Activated T-helper 17 cell treated with anti-CD3 and anti-CD28 coated beads, Interleukin-2, amount 50 U/mL, for 72 hours (primary cell): ENCODE data around the gene F7. TPM values are rescaled to one million over a fixed set of nuclear protein-coding genes. Genes with fewer than 3 reads are reported as not detected.
A peak's percentile ranks its signal among the peaks of the same experiment; 100 is the strongest.

Source experiments
- ATAC-seq: fragments of 150-1000 bp; cut with Tn5 transposase; replicated peaks from 2 replicates; pipeline ENCODE4 v1.10.0; 2021; ENCODE audit warnings: mild to moderate bottlenecking, moderate library complexity
- H3K27ac Mint-ChIP-seq: one replicate; pipeline ENCODE4 v1.8.0; 2022; ENCODE audit warnings: mixed read lengths
- H3K27me3 Mint-ChIP-seq: one replicate; pipeline ENCODE4 v1.8.0; 2022; ENCODE audit warnings: mixed read lengths
- H3K36me3 Mint-ChIP-seq: one replicate; pipeline ENCODE4 v1.8.0; 2022; ENCODE audit warnings: low read depth, mild to moderate bottlenecking, mixed read lengths
- H3K4me1 Mint-ChIP-seq: one replicate; pipeline ENCODE4 v1.8.0; 2022; ENCODE audit warnings: mixed read lengths
- H3K4me3 Mint-ChIP-seq: one replicate; pipeline ENCODE4 v1.8.0; 2022; ENCODE audit warnings: mild to moderate bottlenecking, mixed read lengths
- H3K9me3 Mint-ChIP-seq: one replicate; pipeline ENCODE4 v1.8.0; 2022; ENCODE audit warnings: mixed read lengths
- total RNA-seq, 2 donors: library from RNA; stranded (reverse); gene quantifications; one replicate each; pipeline ENCODE4 v1.2.3, GENCODE V29; 2022

F7 gene
- total RNA-seq, 2 donors from 2014 or later: 0.40 TPM; not detected in 1

- peaks cover 7% of the 10 kb centered on the region for H3K27me3 Mint-ChIP-seq
- H3K27ac Mint-ChIP-seq: no peak overlapping the region
- no peak for ATAC-seq
- peaks cover 17% of the 10 kb centered on the region for H3K4me1 Mint-ChIP-seq
- no peaks in the 10 kb centered on the region for H3K9me3 Mint-ChIP-seq
- H3K36me3 Mint-ChIP-seq: peaks cover 22% of the 10 kb centered on the region
- no peak overlapping the region for H3K4me3 Mint-ChIP-seq
Measured at GRCh38 chr13:113149711-113150549, 44.3 kb downstream of the F7 start.

DNA sequence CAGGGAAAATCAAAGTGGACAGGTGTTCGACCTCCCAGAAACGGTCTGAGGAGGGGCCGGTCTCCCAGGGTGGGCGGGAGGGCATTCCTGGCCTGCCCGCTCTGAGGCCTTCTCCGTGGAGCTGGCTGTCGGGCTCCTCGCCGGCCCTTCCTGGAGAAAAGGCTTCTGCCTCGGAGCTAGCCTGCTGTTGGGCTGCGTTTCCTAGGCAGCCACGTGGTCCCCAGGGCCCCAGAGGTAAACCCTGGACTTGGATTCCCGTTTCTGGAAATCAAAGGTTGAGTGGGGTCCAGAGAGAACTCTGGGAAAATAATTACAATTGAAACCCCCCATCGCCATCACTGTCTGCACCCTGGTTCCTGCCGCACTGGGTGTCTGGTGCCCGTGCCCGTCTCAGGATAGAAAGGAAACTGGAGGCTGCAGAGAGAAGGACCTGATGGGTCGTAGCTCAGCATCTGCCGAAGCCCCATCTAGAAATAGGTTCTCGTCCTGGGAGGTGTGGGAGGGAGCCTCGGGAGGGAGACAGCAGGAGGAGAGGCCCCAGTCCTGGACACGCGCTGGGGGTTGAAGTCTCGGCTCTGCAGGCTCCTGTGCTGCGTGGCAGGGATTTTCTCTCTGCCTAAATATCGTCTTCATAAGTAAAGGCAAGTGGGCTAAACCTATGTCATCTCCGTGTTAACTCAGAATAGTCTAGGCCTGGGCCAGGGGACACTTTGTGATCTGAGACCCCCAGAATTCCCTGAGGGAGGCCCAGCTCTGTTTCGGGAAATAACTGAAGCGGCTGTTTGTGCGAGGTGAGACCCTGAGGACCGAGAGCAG is 45.2 kb downstream of the F7 start:
- Mint-ChIP-seq H3K36me3 (peaks cover 19% of the 10 kb centered on the region), H3K4me3 (peak overlapping the region; percentile 94), H3K4me1 (peaks cover 14% of the 10 kb centered on the region), H3K27me3 (peaks cover 7% of the 10 kb centered on the region), H3K27ac (peak overlapping the region; percentile 55), H3K9me3 (peaks cover 5% of the 10 kb centered on the region)
- ATAC-seq: no peak

DNA sequence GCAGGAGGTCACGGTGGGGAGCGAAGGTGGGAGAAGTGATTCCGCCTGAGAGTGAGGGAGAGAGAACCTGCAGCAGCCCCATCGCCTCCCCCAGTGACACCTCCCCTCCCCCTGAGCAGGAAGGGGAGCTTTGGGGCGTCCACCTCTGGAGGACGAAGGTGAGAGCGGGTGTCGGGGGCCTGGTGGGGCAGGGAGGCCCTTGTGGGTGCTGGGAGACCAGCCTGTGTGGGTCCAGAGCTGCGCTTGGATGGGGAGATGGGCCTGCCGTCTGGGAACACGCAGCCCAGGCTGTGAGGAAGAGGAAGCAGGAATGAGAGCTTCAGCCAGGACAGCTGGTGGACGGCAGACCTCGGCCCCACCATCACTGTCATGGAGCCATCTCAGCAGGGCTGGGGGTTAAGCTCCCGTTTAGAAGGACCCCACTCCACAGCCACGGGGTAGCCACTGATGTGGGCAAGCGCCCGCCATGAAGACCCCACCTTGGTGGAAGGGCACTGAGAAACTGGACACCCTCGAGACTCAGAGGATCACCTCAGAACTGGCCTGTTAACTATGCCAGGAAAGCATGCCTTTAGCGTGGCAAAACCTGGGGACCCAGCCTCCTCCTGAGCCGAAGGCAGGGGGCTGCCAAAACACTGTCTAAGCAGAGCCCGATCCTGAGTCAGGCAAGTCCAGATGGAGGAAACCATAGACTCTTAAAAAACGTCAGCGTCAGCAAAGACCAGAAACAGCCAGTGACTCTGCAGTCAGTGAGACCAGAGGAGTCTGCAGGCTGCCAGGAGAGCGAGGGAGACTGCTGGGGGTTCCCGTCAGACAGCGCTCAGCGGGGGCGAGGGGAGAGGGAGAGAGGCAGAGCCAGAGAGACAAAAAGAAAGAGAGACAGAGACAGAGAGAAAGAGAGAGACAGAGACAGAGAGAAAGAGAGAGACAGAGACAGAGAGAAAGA is 46.4 kb downstream of the F7 start:
- peaks cover 6% of the 10 kb centered on the region for H3K9me3 Mint-ChIP-seq
- H3K4me3 Mint-ChIP-seq: peak overlapping the region; percentile 94
- peaks cover 10% of the 10 kb centered on the region for H3K4me1 Mint-ChIP-seq
- peaks cover 7% of the 10 kb centered on the region for H3K27me3 Mint-ChIP-seq
- ATAC-seq: peak; percentile 83
- H3K36me3 Mint-ChIP-seq: peaks cover 16% of the 10 kb centered on the region
- H3K27ac Mint-ChIP-seq: peak overlapping the region; percentile 94

GRCh38 chr13:113152691-113152983 is 47.0 kb downstream of the F7 start:
- H3K27ac Mint-ChIP-seq: peak overlapping the region; percentile 94
- H3K4me3 Mint-ChIP-seq: peak overlapping the region; percentile 94
- peaks cover 16% of the 10 kb centered on the region for H3K36me3 Mint-ChIP-seq
- peaks cover 6% of the 10 kb centered on the region for H3K9me3 Mint-ChIP-seq
- no peak for ATAC-seq
- H3K4me1 Mint-ChIP-seq: peaks cover 10% of the 10 kb centered on the region
- peaks cover 7% of the 10 kb centered on the region for H3K27me3 Mint-ChIP-seq

DNA sequence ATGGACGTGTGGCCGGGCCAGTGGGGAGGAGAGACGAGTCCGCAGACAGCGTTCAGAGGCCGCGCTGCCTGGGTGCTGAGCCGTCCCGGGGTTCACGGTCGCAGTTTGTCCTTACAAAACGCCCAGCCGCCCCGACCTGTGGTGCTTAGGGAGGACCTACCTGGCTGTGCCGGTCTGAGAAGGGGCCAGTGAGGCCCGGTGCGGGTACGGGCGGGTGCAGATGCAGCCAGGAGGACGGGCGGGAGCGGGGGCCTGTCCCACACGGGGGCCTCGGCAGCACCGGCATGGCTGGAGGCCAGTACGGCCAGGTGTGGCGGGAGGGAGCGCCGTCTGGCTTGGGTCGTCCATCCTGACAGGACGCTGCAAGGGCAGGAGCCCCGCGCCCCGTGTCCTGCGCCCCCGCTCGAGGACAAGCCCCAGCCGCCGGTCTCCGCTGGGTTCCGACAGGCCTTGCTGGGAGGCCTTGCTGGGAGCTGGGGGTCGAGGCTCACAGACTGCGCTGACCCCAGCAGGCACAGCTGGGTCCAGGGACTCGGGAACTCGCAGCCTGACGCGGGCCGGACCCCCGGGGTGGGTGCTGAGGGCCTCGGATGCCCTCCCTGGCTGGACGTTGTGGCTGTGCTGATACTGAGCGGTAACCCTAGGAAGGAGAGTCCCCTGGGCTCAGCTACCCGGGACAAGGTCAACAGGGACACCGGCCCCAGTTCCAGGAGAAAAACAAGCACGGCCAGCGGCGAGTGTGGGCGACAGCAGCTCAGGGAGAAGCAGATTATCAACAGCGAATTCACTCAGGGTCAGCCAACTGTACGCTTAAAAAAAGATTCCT is 47.6 kb downstream of the F7 start:
- Mint-ChIP-seq H3K4me1 (peaks cover 10% of the 10 kb centered on the region), H3K9me3 (peaks cover 6% of the 10 kb centered on the region), H3K36me3 (peaks cover 16% of the 10 kb centered on the region), H3K27me3 (peaks cover 7% of the 10 kb centered on the region), H3K4me3 (peak overlapping the region; percentile 94), H3K27ac (peak overlapping the region; percentile 94)
- ATAC-seq: peak; percentile 38

GRCh38 chr13:113153810-113154748 is 48.5 kb downstream of the F7 start:
- H3K27ac Mint-ChIP-seq: peak overlapping the region; percentile 51
- peaks cover 7% of the 10 kb centered on the region for H3K27me3 Mint-ChIP-seq
- peak overlapping the region; percentile 94 for H3K4me3 Mint-ChIP-seq
- ATAC-seq: peak; percentile 61
- peaks cover 10% of the 10 kb centered on the region for H3K4me1 Mint-ChIP-seq
- H3K9me3 Mint-ChIP-seq: peaks cover 6% of the 10 kb centered on the region
- H3K36me3 Mint-ChIP-seq: peaks cover 16% of the 10 kb centered on the region

GRCh38 chr13:113155201-113155600 is 49.6 kb downstream of the F7 start:
- Mint-ChIP-seq H3K4me1 (peaks cover 10% of the 10 kb centered on the region), H3K4me3 (peak overlapping the region; percentile 32), H3K9me3 (peaks cover 6% of the 10 kb centered on the region), H3K27me3 (peaks cover 7% of the 10 kb centered on the region), H3K36me3 (peaks cover 16% of the 10 kb centered on the region), H3K27ac (peak overlapping the region; percentile 51)
- ATAC-seq: no peak

DNA sequence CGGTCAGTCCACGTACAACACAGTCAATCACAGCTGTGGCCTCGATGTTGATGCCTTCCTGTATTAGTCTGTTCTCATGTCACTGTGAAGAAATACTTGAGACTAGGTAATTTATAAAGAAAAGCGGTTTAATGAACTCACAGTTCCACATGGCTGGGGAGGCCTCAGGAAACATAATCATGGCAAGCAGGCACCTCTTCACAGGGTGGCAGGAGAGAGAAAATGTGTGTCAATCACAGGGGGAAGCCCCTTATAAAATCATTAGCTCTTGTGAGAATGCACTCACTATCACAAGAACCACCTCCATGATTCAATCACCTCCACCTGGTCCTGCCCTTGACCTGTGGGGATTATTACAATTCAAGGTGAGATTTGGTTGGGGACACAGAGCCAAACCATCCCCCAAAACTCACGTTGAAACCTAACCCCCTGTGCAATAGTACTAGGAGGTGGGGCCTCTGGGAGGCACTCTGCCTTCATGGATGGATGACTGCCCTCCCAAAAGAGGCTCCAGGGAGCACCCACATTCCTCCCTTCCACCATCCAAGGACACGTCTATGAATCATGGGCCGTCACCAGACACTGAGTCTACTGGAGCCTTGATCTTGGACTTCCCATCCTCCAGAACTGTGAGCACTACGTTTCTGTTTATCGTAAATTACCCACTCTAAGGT is 50.5 kb downstream of the F7 start:
- no peak overlapping the region for H3K27ac Mint-ChIP-seq

DNA sequence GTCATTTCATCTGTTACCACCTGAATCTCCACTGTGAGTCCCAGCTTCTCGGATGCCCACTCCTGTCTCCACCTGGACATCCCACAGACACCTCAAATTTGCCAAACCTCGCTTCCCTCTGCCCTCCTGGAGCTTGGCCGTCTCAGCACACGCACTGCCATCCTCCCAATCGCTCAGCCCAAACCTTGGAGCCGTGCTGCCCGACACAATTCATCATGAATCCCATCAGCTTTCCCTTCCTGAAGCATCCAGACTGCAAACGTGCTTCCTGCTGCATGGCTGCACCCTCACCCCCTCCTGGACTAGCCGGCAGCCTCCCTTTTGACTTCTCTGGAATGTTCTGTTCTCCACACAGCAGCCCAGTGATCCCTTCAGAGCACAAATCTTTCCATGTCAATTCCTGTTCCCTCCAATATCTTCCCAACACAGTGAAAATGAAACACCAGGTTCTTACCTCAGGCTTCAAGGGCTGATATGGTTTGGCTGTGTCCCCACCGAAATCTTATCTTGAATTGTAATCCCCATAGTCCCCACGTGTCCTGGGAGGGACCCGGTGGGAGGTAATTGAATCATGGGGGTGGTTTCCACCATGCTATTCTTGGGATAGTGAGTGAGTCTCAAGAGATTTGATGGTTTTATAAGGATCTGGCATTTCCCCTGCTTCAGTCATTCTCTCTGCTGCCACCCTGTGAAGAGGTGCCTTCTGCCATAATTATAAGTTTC is 51.8 kb downstream of the F7 start:
- H3K36me3 Mint-ChIP-seq: peaks cover 13% of the 10 kb centered on the region
- no peak for ATAC-seq

More for the DNA sequence above, 50.5 kb downstream of the F7 start:
- no peak for ATAC-seq
- Mint-ChIP-seq H3K9me3 (peaks cover 6% of the 10 kb centered on the region), H3K36me3 (peaks cover 16% of the 10 kb centered on the region), H3K27me3 (peaks cover 7% of the 10 kb centered on the region), H3K4me1 (peaks cover 10% of the 10 kb centered on the region), H3K4me3 (no peak overlapping the region)

GRCh38 chr13:113157929-113158747 is 52.5 kb downstream of the F7 start, which contains the start of gene PROZ:
PROZ (plus strand) TSS chr13:113158648; CDS start chr13:113158661, 13 bp downstream.
- H3K27ac Mint-ChIP-seq: no peak within 1 kb of the TSS
- ATAC-seq: no peak
- H3K4me1 Mint-ChIP-seq: no peaks in the 10 kb centered on the region
- peaks cover 6% of the 10 kb centered on the region for H3K9me3 Mint-ChIP-seq
- H3K4me3 Mint-ChIP-seq: no peak within 1 kb of the TSS
- peaks cover 5% of the 10 kb centered on the region for H3K36me3 Mint-ChIP-seq
- no peaks in the 10 kb centered on the region for H3K27me3 Mint-ChIP-seq

More for the DNA sequence above, 51.8 kb downstream of the F7 start:
- Mint-ChIP-seq H3K4me1 (peaks cover 6% of the 10 kb centered on the region), H3K27ac (no peak overlapping the region), H3K9me3 (peaks cover 6% of the 10 kb centered on the region), H3K27me3 (peaks cover 5% of the 10 kb centered on the region), H3K4me3 (no peak overlapping the region)

DNA sequence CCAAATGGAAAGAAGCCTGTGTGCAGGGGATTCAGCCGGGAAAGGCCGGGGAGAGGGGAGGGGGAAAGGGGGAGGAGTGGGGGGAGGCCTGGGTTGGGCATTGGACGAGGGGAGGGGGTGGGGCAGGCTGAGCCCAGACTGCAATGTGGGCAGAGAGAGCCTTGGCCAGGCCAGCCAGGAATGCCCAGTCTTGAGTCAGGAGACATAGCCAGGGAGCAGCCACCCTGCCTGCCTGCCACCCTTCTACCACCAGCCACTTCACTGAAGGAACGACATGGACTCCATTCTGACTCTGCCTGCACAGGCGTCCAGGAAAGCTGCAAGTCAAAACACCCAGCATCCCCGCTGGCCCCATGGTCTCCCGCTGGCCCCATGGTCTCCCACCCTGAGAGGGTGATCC is 53.4 kb downstream of the F7 start:
- no peaks in the 10 kb centered on the region for H3K27me3 Mint-ChIP-seq
- H3K9me3 Mint-ChIP-seq: peaks cover 6% of the 10 kb centered on the region
- H3K36me3 Mint-ChIP-seq: peaks cover 5% of the 10 kb centered on the region
- H3K4me1 Mint-ChIP-seq: no peaks in the 10 kb centered on the region
- no peak overlapping the region for H3K27ac Mint-ChIP-seq
- ATAC-seq: no peak
- H3K4me3 Mint-ChIP-seq: no peak overlapping the region
